ENCODE results near the gene ZNF32. TPM values are rescaled to one million over a fixed set of nuclear protein-coding genes. Genes with fewer than 3 reads are reported as not detected.

The ZNF32 gene, protein sequence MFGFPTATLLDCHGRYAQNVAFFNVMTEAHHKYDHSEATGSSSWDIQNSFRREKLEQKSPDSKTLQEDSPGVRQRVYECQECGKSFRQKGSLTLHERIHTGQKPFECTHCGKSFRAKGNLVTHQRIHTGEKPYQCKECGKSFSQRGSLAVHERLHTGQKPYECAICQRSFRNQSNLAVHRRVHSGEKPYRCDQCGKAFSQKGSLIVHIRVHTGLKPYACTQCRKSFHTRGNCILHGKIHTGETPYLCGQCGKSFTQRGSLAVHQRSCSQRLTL
- 10 to 100 TPM; 56.1 to 56.5 TPM for total RNA-seq

DNA sequence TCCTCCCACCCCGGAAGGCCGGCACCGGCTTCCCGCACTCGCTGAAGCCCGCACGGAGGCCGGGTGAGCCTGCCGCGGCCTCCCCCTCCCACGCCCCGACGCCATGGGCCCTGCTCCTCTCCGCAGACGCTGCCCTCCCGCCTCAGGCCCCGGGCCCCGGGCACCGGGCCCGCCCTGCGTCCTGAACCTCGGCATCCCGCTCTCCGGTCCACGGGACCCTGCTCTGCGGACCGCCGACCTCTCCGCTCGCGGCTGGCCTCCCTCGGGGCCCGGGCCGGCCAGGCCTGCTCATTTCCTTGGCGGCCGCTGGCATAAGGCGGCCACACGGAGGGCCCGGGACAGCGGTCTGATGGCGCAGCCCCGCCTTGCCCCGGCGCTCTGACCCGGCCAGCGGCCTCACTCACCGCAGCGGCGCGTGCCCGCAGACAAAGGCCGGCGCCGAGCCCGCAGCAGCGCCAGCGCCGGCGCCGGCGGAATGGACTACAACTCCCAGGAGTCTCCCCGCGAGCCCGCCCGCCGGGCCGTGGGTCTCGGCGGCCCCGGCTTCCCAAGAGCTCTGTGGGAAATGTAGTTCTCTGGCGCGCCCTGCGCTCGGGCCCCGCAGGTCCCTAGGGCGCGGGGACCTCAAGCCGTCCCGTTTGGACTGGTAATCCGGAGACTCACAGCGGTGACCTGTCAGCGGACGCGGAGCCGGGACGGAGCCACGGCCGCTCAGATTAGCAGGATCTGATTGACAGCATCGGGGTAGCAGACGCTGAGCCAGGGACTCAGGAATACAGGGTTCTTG lies at the start of gene ZNF32:
ZNF32 (minus strand) TSS at position 484 of the 787 bp plus-strand sequence. CDS start 2,748 bp downstream, outside the sequence.
- Histone ChIP-seq H3K4me3 (peak within 1 kb of the TSS; percentile 76 to 97), H3K27me3 (no peaks in the 10 kb centered on the region), H3K36me3 (peaks cover 26% of the 10 kb centered on the region), H3K9me3 (peaks cover 14 to 28% of the 10 kb centered on the region in 2 donors), H3K27ac (peak within 1 kb of the TSS; percentile 88 to 90), H3K4me1 (peaks cover 0 to 7% of the 10 kb centered on the region in 2 donors)
- peak; percentile 89 for DNase-seq (ENCODE audit: low spot score)
- TF ChIP-seq, protein P1, sequence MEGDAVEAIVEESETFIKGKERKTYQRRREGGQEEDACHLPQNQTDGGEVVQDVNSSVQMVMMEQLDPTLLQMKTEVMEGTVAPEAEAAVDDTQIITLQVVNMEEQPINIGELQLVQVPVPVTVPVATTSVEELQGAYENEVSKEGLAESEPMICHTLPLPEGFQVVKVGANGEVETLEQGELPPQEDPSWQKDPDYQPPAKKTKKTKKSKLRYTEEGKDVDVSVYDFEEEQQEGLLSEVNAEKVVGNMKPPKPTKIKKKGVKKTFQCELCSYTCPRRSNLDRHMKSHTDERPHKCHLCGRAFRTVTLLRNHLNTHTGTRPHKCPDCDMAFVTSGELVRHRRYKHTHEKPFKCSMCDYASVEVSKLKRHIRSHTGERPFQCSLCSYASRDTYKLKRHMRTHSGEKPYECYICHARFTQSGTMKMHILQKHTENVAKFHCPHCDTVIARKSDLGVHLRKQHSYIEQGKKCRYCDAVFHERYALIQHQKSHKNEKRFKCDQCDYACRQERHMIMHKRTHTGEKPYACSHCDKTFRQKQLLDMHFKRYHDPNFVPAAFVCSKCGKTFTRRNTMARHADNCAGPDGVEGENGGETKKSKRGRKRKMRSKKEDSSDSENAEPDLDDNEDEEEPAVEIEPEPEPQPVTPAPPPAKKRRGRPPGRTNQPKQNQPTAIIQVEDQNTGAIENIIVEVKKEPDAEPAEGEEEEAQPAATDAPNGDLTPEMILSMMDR (IDR thresholded peaks at IDR 0.05), result peak in 1 of 2 donors; percentile 22

- no peaks in the 10 kb centered on the region for H3K27me3 ChIP-seq
- H3K36me3 ChIP-seq, result no peaks in the 10 kb centered on the region
- peaks cover 0 to 33% of the 10 kb centered on the region in 2 donors for H3K4me1 ChIP-seq
- no peak overlapping the region for H3K27ac ChIP-seq
- H3K9me3 ChIP-seq, result no peaks in the 10 kb centered on the region
- TF ChIP-seq, protein P1 (IDR thresholded peaks at IDR 0.05), result no peak
- H3K4me3 ChIP-seq, result no peak overlapping the region
- peak; percentile 54 for DNase-seq (ENCODE audit: low spot score)
These were observed 49.5 kb upstream of the ZNF32 start for GRCh38 chr10:43698156-43698555.

GRCh38 chr10:43696909-43697483 lies 48.3 kb upstream of the ZNF32 start:
- DNase-seq (ENCODE audit: low spot score), result peak; percentile 55
- H3K27ac ChIP-seq, result peak overlapping the region in 1 of 2 donors; percentile 50
- H3K4me1 ChIP-seq, result peaks cover 0 to 36% of the 10 kb centered on the region in 2 donors
- TF ChIP-seq, protein P1 (IDR thresholded peaks at IDR 0.05), result no peak
- no peaks in the 10 kb centered on the region for H3K9me3 ChIP-seq
- H3K4me3 ChIP-seq, result no peak overlapping the region
- H3K27me3 ChIP-seq, result no peaks in the 10 kb centered on the region
- H3K36me3 ChIP-seq, result no peaks in the 10 kb centered on the region

- TF ChIP-seq, protein P1 (IDR thresholded peaks at IDR 0.05), result no peak
- Histone ChIP-seq H3K27me3 (no peaks in the 10 kb centered on the region), H3K4me1 (peaks cover 0 to 44% of the 10 kb centered on the region in 2 donors), H3K9me3 (no peaks in the 10 kb centered on the region), H3K36me3 (no peaks in the 10 kb centered on the region), H3K4me3 (no peak overlapping the region), H3K27ac (no peak overlapping the region)
- DNase-seq (ENCODE audit: low spot score), result no peak
These were observed 47.0 kb upstream of the ZNF32 start for GRCh38 chr10:43695730-43696129.

- Histone ChIP-seq H3K9me3 (no peaks in the 10 kb centered on the region), H3K27ac (no peak overlapping the region), H3K27me3 (no peaks in the 10 kb centered on the region), H3K4me1 (peaks cover 0 to 48% of the 10 kb centered on the region in 2 donors), H3K4me3 (no peak overlapping the region), H3K36me3 (no peaks in the 10 kb centered on the region)
- DNase-seq (ENCODE audit: low spot score), result no peak
- TF ChIP-seq, protein P1 (IDR thresholded peaks at IDR 0.05), result no peak
These were observed 46.6 kb upstream of the ZNF32 start for GRCh38 chr10:43695321-43695720.

All from right atrium auricular region (tissue), 2 donors.